CD14-positive monocyte (primary cell): ENCODE results near the gene MYO7A. TPM values are rescaled to one million over a fixed set of nuclear protein-coding genes. Genes with fewer than 3 reads are reported as not detected.

Source experiments
- DNase-seq, 3 donors: peaks; one replicate each; pipeline ENCODE4 v3.0.0-alpha.2; 2011 to 2022
- H2AFZ ChIP-seq: 2 replicates; pipeline ENCODE4 v1.6.0; 2012; ENCODE audit warnings: mild to moderate bottlenecking, low read depth, low read length, inconsistent platforms; ENCODE audit not compliant: insufficient read depth, poor library complexity, severe bottlenecking
- H3K27ac ChIP-seq, 2 donors: 1 replicate in 1 of 2; 2 replicates in 1 of 2; pipeline ENCODE4 v1.5.1; 2012 to 2013; ENCODE audit warnings: low read length in 2 of 2, control low read depth in 1 of 2, inconsistent platforms in 1 of 2, low read depth in 1 of 2, mild to moderate bottlenecking in 1 of 2
- H3K27me3 ChIP-seq, 2 donors: one replicate each; pipeline versions ENCODE4 v1.6.0 to v1.6.1; 2011 to 2013; ENCODE audit warnings: low read length in 2 of 2; ENCODE audit not compliant: control insufficient read depth in 2 of 2, insufficient read depth in 2 of 2
- H3K36me3 ChIP-seq, 2 donors: replicated peaks in 1 of 2; 1 replicate in 1 of 2; 2 replicates in 1 of 2; pipeline versions ENCODE4 v1.5.1 to v1.6.1; 2012 to 2013; ENCODE audit warnings: low read length in 2 of 2, control low read depth in 1 of 2, inconsistent platforms in 1 of 2, mild to moderate bottlenecking in 1 of 2; ENCODE audit not compliant: insufficient read depth in 2 of 2, control insufficient read depth in 1 of 2
- H3K4me1 ChIP-seq, 2 donors: 1 replicate in 1 of 2; 2 replicates in 1 of 2; pipeline versions ENCODE4 v1.5.1 to v1.6.1; 2012 to 2013; ENCODE audit warnings: low read length in 2 of 2, control low read depth in 1 of 2, inconsistent platforms in 1 of 2, mild to moderate bottlenecking in 1 of 2, moderate library complexity in 1 of 2; ENCODE audit not compliant: insufficient read depth in 2 of 2, control insufficient read depth in 1 of 2
- H3K4me2 ChIP-seq: replicated peaks from 2 replicates; pipeline ENCODE3; 2012; ENCODE audit warnings: low read length, moderate library complexity, mild to moderate bottlenecking; ENCODE audit not compliant: poor library complexity, severe bottlenecking; ENCODE audit errors: extremely low read depth
- H3K4me3 ChIP-seq, 3 experiments: fragments of 200-600 bp in 1 of 3; sonication (generic) in 1 of 3; replicated peaks in 1 of 3; 1 replicate in 2 of 3; 2 replicates in 1 of 3; pipeline ENCODE4 v1.5.1; 2011 to 2013; ENCODE audit warnings: low read length in 3 of 3, mild to moderate bottlenecking in 3 of 3, control low read depth in 2 of 3, low read depth in 2 of 3, inconsistent platforms in 1 of 3, moderate library complexity in 1 of 3
- H3K79me2 ChIP-seq: 2 replicates; pipeline ENCODE4 v1.6.0; 2012; ENCODE audit warnings: mild to moderate bottlenecking, control low read depth, inconsistent platforms, low read length, moderate library complexity; ENCODE audit not compliant: insufficient read depth
- H3K9ac ChIP-seq: 2 replicates; pipeline ENCODE4 v1.6.0; 2017; ENCODE audit warnings: low read length, mild to moderate bottlenecking; ENCODE audit not compliant: insufficient read depth, poor library complexity, severe bottlenecking
- H3K9me3 ChIP-seq, 2 donors: replicated peaks in 1 of 2; 1 replicate in 1 of 2; 2 replicates in 1 of 2; pipeline versions ENCODE4 v1.5.1 to v1.6.1; 2012 to 2013; ENCODE audit warnings: low read length in 2 of 2, control low read depth in 1 of 2; ENCODE audit not compliant: control insufficient read depth in 1 of 2, insufficient read depth in 1 of 2
- H4K20me1 ChIP-seq: 2 replicates; pipeline ENCODE4 v1.6.0; 2012; ENCODE audit warnings: mild to moderate bottlenecking, low read length, control low read depth, moderate library complexity; ENCODE audit not compliant: insufficient read depth
- H3K27ac Mint-ChIP-seq, 7 donors: one replicate each; pipeline ENCODE4 v1.8.0; 2020; ENCODE audit warnings: mild to moderate bottlenecking in 7 of 7, mixed read lengths in 7 of 7, moderate library complexity in 6 of 7, inconsistent platforms in 2 of 7
- H3K27me3 Mint-ChIP-seq, 3 donors: one replicate each; pipeline ENCODE4 v1.8.0; 2021 to 2022; ENCODE audit warnings: low read depth in 3 of 3, mild to moderate bottlenecking in 3 of 3, mixed read lengths in 3 of 3, moderate library complexity in 3 of 3, inconsistent platforms in 1 of 3
- H3K36me3 Mint-ChIP-seq, 2 donors: one replicate each; pipeline ENCODE4 v1.8.0; 2020; ENCODE audit warnings: mixed read lengths in 2 of 2, inconsistent platforms in 1 of 2, mild to moderate bottlenecking in 1 of 2
- H3K4me1 Mint-ChIP-seq: one replicate; pipeline ENCODE4 v1.8.0; 2020; ENCODE audit warnings: mild to moderate bottlenecking, mixed read lengths
- H3K4me3 Mint-ChIP-seq, 2 donors: one replicate each; pipeline ENCODE4 v1.8.0; 2020; ENCODE audit warnings: mild to moderate bottlenecking in 2 of 2, mixed read lengths in 2 of 2, moderate library complexity in 1 of 2
- H3K9me3 Mint-ChIP-seq, 7 donors: one replicate each; pipeline ENCODE4 v1.8.0; 2020 to 2022; ENCODE audit warnings: mixed read lengths in 7 of 7, mild to moderate bottlenecking in 6 of 7, moderate library complexity in 6 of 7, inconsistent platforms in 2 of 7
- WGBS: methylation state at CpG from one replicate; pipeline ENCODE4 v1.1.5; 2013; ENCODE audit warnings: missing lambda C conversion rate; ENCODE audit not compliant: insufficient coverage; 5-methylcytosine and 5-hydroxymethylcytosine counted together
- intact Hi-C, 2 donors: fragments of 100-400 bp; cut with micrococcal nuclease; formaldehyde crosslinking; loops; one replicate each; pipeline versions ENCODE4 v1.15.0 to v1.15.1; 2023
- polyA plus RNA-seq, 3 donors: library from polyadenylated mRNA; depleted of rRNA in 1 of 3; unstranded in 2 of 3; stranded (reverse) in 1 of 3; fragments of 300-500 nt in 2 of 3; fragments of >200 nt in 1 of 3; fragmentation: Illumina TruSeq in 2 of 3; gene quantifications; 1 replicate in 2 of 3; 2 replicates in 1 of 3; pipeline ENCODE4 v1.2.3, GENCODE V29; 2012 to 2021
- TF ChIP-seq, protein P1 (sequence below): fragments of 200-600 bp; IDR thresholded peaks from one replicate; pipeline ENCODE4 v1.8.0; 2022; ENCODE audit warnings: antibody characterized with exemption, mild to moderate bottlenecking

Gene MYO7A
- polyA plus RNA-seq, 3 donors: 3.5 to 7.8 (median 3.6) TPM

DNA sequence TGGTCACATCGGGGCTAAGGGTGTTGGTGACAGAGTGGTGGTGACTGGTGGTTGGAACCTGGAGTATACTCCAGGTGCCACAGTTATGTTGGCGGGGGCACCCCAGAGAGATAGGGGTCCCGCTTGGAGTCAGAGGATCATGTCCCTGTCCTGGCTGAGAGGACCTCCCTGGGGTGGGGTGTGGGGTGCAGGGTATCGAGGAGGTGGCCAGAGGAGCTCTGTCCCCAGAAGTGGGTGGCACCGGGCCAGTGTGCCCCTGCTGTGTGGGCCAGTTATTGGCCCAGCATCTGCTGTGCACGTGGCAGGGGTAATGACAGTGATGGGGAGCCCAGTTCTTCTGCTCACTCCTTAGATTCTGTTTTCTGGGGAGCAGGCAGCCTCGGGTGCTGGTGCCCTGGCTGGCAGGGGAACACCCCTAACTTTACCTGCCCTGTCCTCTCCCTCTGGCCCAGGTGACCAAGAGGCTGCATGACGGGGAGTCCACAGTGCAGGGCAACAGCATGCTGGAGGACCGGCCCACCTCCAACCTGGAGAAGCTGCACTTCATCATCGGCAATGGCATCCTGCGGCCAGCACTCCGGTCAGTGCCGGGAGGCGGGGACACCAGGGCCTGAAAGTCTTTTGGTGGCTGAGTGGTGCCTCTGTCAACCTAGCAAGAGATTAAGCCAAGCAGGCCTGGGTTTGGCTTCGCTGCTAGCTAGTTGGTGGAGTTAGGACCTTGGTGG is 56.3 kb downstream of the MYO7A start:
- Mint-ChIP-seq H3K4me1 (peaks cover 4% of the 10 kb centered on the region), H3K27ac (no peak overlapping the region), H3K27me3 (peaks cover 0 to 8% (median 3%) of the 10 kb centered on the region in 3 donors), H3K9me3 (no peaks in the 10 kb centered on the region), H3K4me3 (no peak overlapping the region), H3K36me3 (peaks cover 23 to 36% of the 10 kb centered on the region in 2 donors)
- Histone ChIP-seq H3K27ac (no peak overlapping the region), H4K20me1 (no peaks in the 10 kb centered on the region), H3K4me3 (no peak overlapping the region), H3K9me3 (no peaks in the 10 kb centered on the region), H3K36me3 (peaks cover 0 to 12% of the 10 kb centered on the region in 2 donors), H2AFZ (no peak overlapping the region), H3K9ac (no peak overlapping the region), H3K4me1 (no peaks in the 10 kb centered on the region), H3K4me2 (no peak overlapping the region), H3K27me3 (no peaks in the 10 kb centered on the region), H3K79me2 (no peaks in the 10 kb centered on the region)
- intact Hi-C loops: no loop called here
- TF ChIP-seq, protein P1, sequence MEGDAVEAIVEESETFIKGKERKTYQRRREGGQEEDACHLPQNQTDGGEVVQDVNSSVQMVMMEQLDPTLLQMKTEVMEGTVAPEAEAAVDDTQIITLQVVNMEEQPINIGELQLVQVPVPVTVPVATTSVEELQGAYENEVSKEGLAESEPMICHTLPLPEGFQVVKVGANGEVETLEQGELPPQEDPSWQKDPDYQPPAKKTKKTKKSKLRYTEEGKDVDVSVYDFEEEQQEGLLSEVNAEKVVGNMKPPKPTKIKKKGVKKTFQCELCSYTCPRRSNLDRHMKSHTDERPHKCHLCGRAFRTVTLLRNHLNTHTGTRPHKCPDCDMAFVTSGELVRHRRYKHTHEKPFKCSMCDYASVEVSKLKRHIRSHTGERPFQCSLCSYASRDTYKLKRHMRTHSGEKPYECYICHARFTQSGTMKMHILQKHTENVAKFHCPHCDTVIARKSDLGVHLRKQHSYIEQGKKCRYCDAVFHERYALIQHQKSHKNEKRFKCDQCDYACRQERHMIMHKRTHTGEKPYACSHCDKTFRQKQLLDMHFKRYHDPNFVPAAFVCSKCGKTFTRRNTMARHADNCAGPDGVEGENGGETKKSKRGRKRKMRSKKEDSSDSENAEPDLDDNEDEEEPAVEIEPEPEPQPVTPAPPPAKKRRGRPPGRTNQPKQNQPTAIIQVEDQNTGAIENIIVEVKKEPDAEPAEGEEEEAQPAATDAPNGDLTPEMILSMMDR: no peak
- over 99% methylated on average over 12 of the region's 15 CpGs for WGBS
- no peak for DNase-seq

DNA sequence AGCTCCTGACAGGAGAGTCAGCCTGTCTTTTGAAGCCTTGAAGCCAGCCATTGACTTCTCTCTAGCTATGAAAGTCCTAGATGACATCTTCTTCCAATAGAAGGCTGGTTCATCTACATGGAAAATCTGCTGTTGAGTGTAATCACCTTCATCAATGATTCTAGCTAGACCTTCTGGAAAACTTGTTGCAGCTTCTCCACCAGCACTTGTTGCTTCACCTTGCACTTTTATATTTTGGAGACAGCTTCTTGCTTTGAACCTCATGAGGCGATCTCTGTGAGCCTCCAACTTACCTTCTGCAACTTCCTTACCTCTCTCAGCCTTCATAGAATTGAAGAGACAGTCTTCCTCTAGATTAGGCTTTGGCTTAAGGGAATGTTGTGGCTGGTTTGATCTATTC is 58.3 kb downstream of the MYO7A start:
- H3K27ac Mint-ChIP-seq: no peak overlapping the region
- Histone ChIP-seq H2AFZ (no peak overlapping the region), H3K4me3 (no peak overlapping the region), H3K9ac (no peak overlapping the region), H3K9me3 (no peaks in the 10 kb centered on the region), H3K4me2 (no peak overlapping the region), H4K20me1 (no peaks in the 10 kb centered on the region), H3K36me3 (peaks cover 0 to 17% of the 10 kb centered on the region in 2 donors), H3K79me2 (no peaks in the 10 kb centered on the region), H3K27me3 (no peaks in the 10 kb centered on the region), H3K27ac (no peak overlapping the region), H3K4me1 (no peaks in the 10 kb centered on the region)
- no peaks in the 10 kb centered on the region for H3K9me3 Mint-ChIP-seq
- H3K27me3 Mint-ChIP-seq: peaks cover 0 to 8% (median 3%) of the 10 kb centered on the region in 3 donors
- peaks cover 4% of the 10 kb centered on the region for H3K4me1 Mint-ChIP-seq
- no peak overlapping the region for H3K4me3 Mint-ChIP-seq
- no peak for DNase-seq
- TF ChIP-seq, protein P1: no peak
- no CpG with 5 or more reads among the region's 1 CpG for WGBS
- peaks cover 20 to 28% of the 10 kb centered on the region in 2 donors for H3K36me3 Mint-ChIP-seq
- intact Hi-C loops: loop anchor here in 1 of 2 donors (2.0 to 5.0 kb wide), 2 partner anchors 58 to 139 kb away; partner anchors contain the start of gene MYO7A
